SK-N-SH (cell line): ENCODE measurements around the gene NDUFV2. TPM values are rescaled to one million over a fixed set of nuclear protein-coding genes. Genes with fewer than 3 reads are reported as not detected.

Source experiments
- CTCF ChIA-PET: fragments of 300-600, 350-600 bp; formaldehyde crosslinking; extraction: SDS; loops from one replicate; lab custom pipeline; 2021; lab: Yijun Ruan, JAX
- POLR2A ChIA-PET: fragments of 350-600 bp; sonication (Branson Sonifier 250); formaldehyde crosslinking; extraction: SDS; loops from one replicate; lab custom pipeline; 2020; ENCODE audit warnings: antibody characterized with exemption, inconsistent platforms; lab: Yijun Ruan, JAX
- DNase-seq: peaks from one replicate; pipeline ENCODE4 v3.0.0; 2012
- H2AFZ ChIP-seq: fragments of 200-600 bp; sonication (generic); 2 replicates; pipeline ENCODE4 v1.8.1; 2016; ENCODE audit warnings: antibody characterized with exemption, mild to moderate bottlenecking, low read depth
- H3F3A ChIP-seq: fragments of 200-600 bp; sonication (generic); replicated peaks from 2 replicates; pipeline ENCODE3; 2016; ENCODE audit warnings: antibody characterized with exemption, mild to moderate bottlenecking; ENCODE audit not compliant: insufficient read depth
- H3K27ac ChIP-seq, 2 experiments: fragments of 200-500 bp in 1 of 2; fragments of 200-600 bp in 1 of 2; sonication (Bioruptor generic) in 1 of 2; sonication (generic), shearing (Covaris generic) in 1 of 2; 2 replicates each; pipeline versions ENCODE4 v1.5.1 to v1.6.1; 2014 to 2016; ENCODE audit warnings: low read depth in 2 of 2, inconsistent platforms in 1 of 2, low read length in 1 of 2, mild to moderate bottlenecking in 1 of 2, mixed read lengths in 1 of 2
- H3K27me3 ChIP-seq: fragments of 200-600 bp; sonication (generic), shearing (Covaris generic); 2 replicates; pipeline ENCODE4 v1.6.1; 2016; ENCODE audit warnings: mixed run types; ENCODE audit not compliant: insufficient read depth
- H3K36me3 ChIP-seq, 2 experiments: fragments of 200-500 bp in 1 of 2; fragments of 200-600 bp in 1 of 2; sonication (Bioruptor generic) in 1 of 2; sonication (generic) in 1 of 2; replicated peaks in 1 of 2; 2 replicates each; pipeline versions ENCODE3 to v1.5.1; 2014 to 2016; ENCODE audit warnings: low read length in 1 of 2, mild to moderate bottlenecking in 1 of 2; ENCODE audit not compliant: insufficient read depth in 2 of 2, control insufficient read depth in 1 of 2
- H3K4me1 ChIP-seq, 2 experiments: fragments of 200-500 bp in 1 of 2; fragments of 200-600 bp in 1 of 2; sonication (Bioruptor generic) in 1 of 2; sonication (generic), shearing (Covaris generic) in 1 of 2; 2 replicates each; pipeline versions ENCODE4 v1.5.1 to v1.6.1; 2014 to 2016; ENCODE audit warnings: low read depth in 1 of 2, low read length in 1 of 2, mixed run types in 1 of 2; ENCODE audit not compliant: insufficient read depth in 2 of 2, control insufficient read depth in 1 of 2
- H3K4me2 ChIP-seq: fragments of 200-600 bp; sonication (generic), shearing (Covaris generic); 2 replicates; pipeline ENCODE4 v1.6.1; 2017; ENCODE audit warnings: mixed run types
- H3K4me3 ChIP-seq, 2 experiments: fragments of 200-500 bp in 1 of 2; fragments of 200-600 bp in 1 of 2; sonication (Bioruptor generic) in 1 of 2; sonication (generic), shearing (Covaris generic) in 1 of 2; 2 replicates each; pipeline versions ENCODE4 v1.5.1 to v1.8.1; 2014 to 2016; ENCODE audit warnings: low read depth in 2 of 2, inconsistent platforms in 1 of 2, low read length in 1 of 2, mild to moderate bottlenecking in 1 of 2, mixed read lengths in 1 of 2, moderate library complexity in 1 of 2
- H3K79me2 ChIP-seq: fragments of 200-600 bp; sonication (generic); 2 replicates; pipeline ENCODE4 v1.8.1; 2017; ENCODE audit warnings: mild to moderate bottlenecking; ENCODE audit not compliant: insufficient read depth
- H3K9ac ChIP-seq: fragments of 200-600 bp; sonication (generic); 2 replicates; pipeline ENCODE4 v1.6.1; 2017; ENCODE audit warnings: mixed run types
- H3K9me2 ChIP-seq: fragments of 200-600 bp; sonication (generic); 2 replicates; pipeline ENCODE4 v1.6.1; 2017; ENCODE audit warnings: mixed run types
- H3K9me3 ChIP-seq: fragments of 200-600 bp; sonication (generic); 2 replicates; pipeline ENCODE4 v1.6.1; 2017; ENCODE audit warnings: mixed run types, mild to moderate bottlenecking, moderate library complexity
- H4K20me1 ChIP-seq: fragments of 200-600 bp; sonication (generic); 2 replicates; pipeline ENCODE4 v1.6.1; 2017; ENCODE audit warnings: mild to moderate bottlenecking, mixed run types; ENCODE audit not compliant: insufficient read depth
- CHD2 ChIP-seq: fragments of 150-350 bp; IDR thresholded peaks from 2 replicates; pipeline ENCODE4 v1.6.1; 2018; ENCODE audit warnings: low read length; ENCODE audit not compliant: partially characterized antibody
- ELF1 ChIP-seq: IDR thresholded peaks from 2 replicates; pipeline ENCODE4 v1.4.0; 2012
- EZH2phosphoT487 ChIP-seq: fragments of 200-600 bp; sonication (generic); IDR thresholded peaks from 2 replicates; pipeline ENCODE4 v1.6.1; 2017; ENCODE audit warnings: low read depth, mixed run types, mild to moderate bottlenecking, antibody characterized with exemption, moderate library complexity, borderline replicate concordance
- FOSL2 ChIP-seq: IDR thresholded peaks from 2 replicates; pipeline ENCODE4 v1.4.0; 2012; ENCODE audit warnings: low read depth, mild to moderate bottlenecking, moderate library complexity, borderline replicate concordance
- GATA2 ChIP-seq: sonication (generic); formaldehyde crosslinking; IDR thresholded peaks from 2 replicates; pipeline ENCODE4 v1.5.0; 2020; ENCODE audit warnings: mild to moderate bottlenecking, missing genetic modification reagents
- RAD21 ChIP-seq: IDR thresholded peaks from 2 replicates; pipeline ENCODE4 v1.6.1; 2012; ENCODE audit warnings: mild to moderate bottlenecking, low read length
- SIN3A ChIP-seq: IDR thresholded peaks from 2 replicates; pipeline ENCODE4 v1.6.1; 2012; ENCODE audit warnings: low read depth, mild to moderate bottlenecking, low read length, moderate library complexity, borderline replicate concordance
- SMC3 ChIP-seq: IDR thresholded peaks from 2 replicates; pipeline ENCODE4 v1.6.1; 2012; ENCODE audit warnings: low read depth, low read length, improper control_type of control experiment
- YY1 ChIP-seq: IDR thresholded peaks from 2 replicates; pipeline ENCODE4 v1.4.0; 2012; ENCODE audit warnings: low read depth, mild to moderate bottlenecking
- WGBS: methylation state at CpG from one replicate; pipeline ENCODE4 v1.1.6; 2017; ENCODE audit warnings: low lambda C conversion rate; 5-methylcytosine and 5-hydroxymethylcytosine counted together
- polyA plus RNA-seq, 3 experiments: library from polyadenylated mRNA; depleted of rRNA; stranded (reverse); fragments of >200 nt; gene quantifications; 2 replicates each; pipeline ENCODE4 v1.2.3, GENCODE V29; 2012
- TF ChIP-seq, protein P1 (sequence below): IDR thresholded peaks from 2 replicates; pipeline ENCODE4 v1.4.0; 2012; ENCODE audit warnings: low read depth, borderline replicate concordance
- TF ChIP-seq, protein P2 (sequence below): IDR thresholded peaks from 2 replicates; pipeline ENCODE4 v1.6.1; 2012; ENCODE audit warnings: mild to moderate bottlenecking, low read depth, low read length, moderate library complexity
- TF ChIP-seq, protein P3 (sequence below): fragments of 200-600 bp; sonication (generic); IDR thresholded peaks from 2 replicates; pipeline ENCODE4 v1.6.1; 2017; ENCODE audit warnings: antibody characterized with exemption, mild to moderate bottlenecking, moderate library complexity

NDUFV2 gene
- polyA plus RNA-seq, 1 of the 3 experiments (the other 2 are of a cell fraction) = 101 TPM

DNA sequence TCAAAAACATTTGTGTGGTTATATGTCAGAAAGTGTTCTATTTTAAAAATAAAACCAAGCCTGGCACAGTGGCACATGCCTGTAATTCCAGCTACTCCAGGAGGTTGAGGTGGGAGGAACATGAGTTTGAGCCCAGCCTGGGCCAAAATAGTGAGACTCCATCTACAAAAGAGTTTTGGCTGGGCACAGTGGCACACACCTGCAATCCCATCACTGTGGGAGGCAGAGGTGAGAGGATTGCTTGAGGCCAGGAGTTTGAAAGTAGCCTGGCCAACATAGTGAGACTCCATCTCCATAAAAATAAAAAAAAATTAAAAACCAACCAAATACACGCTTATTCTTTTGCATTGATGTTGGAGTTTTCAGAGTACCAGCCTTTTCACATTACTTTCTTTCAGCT lies 43.7 kb downstream of the NDUFV2 start:
- H2AFZ ChIP-seq = no peak overlapping the region
- peaks cover 82% of the 10 kb centered on the region for H4K20me1 ChIP-seq
- no peak overlapping the region for H3K4me2 ChIP-seq
- peaks cover 99% of the 10 kb centered on the region for H3K79me2 ChIP-seq
- no peaks in the 10 kb centered on the region for H3F3A ChIP-seq
- H3K4me1 ChIP-seq = peaks cover 0 to 21% of the 10 kb centered on the region in 2 experiments; a peak in 2 of 4 replicates
- H3K27me3 ChIP-seq = no peaks in the 10 kb centered on the region
- TF ChIP-seq GATA2 (CRISPR knock-in tag) = no peak
- TF ChIP-seq SIN3A = no peak
- no peak for TF ChIP-seq EZH2phosphoT487
- TF ChIP-seq, protein P1, sequence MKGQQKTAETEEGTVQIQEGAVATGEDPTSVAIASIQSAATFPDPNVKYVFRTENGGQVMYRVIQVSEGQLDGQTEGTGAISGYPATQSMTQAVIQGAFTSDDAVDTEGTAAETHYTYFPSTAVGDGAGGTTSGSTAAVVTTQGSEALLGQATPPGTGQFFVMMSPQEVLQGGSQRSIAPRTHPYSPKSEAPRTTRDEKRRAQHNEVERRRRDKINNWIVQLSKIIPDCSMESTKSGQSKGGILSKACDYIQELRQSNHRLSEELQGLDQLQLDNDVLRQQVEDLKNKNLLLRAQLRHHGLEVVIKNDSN = no peak
- TF ChIP-seq, all 33 proteins: peak for 0
- Histone ChIP-seq H3K9me2 (no peaks in the 10 kb centered on the region), H3K27ac (no peak overlapping the region), H3K4me3 (no peak overlapping the region), H3K9me3 (no peaks in the 10 kb centered on the region), H3K36me3 (peaks cover 0 to 3% of the 10 kb centered on the region in 2 experiments), H3K9ac (no peak overlapping the region)
- DNase-seq = no peak
- POLR2A ChIA-PET = no interaction called here
- WGBS = 94% methylated on average over 1 of the region's 1 CpG
- CTCF ChIA-PET = interaction anchor here (1.6 to 2.0 kb wide), 3 partner anchors 10 to 158 kb away, joined by 3 to 15 read pairs (median 12); no protein-coding TSS in a partner anchor

DNA sequence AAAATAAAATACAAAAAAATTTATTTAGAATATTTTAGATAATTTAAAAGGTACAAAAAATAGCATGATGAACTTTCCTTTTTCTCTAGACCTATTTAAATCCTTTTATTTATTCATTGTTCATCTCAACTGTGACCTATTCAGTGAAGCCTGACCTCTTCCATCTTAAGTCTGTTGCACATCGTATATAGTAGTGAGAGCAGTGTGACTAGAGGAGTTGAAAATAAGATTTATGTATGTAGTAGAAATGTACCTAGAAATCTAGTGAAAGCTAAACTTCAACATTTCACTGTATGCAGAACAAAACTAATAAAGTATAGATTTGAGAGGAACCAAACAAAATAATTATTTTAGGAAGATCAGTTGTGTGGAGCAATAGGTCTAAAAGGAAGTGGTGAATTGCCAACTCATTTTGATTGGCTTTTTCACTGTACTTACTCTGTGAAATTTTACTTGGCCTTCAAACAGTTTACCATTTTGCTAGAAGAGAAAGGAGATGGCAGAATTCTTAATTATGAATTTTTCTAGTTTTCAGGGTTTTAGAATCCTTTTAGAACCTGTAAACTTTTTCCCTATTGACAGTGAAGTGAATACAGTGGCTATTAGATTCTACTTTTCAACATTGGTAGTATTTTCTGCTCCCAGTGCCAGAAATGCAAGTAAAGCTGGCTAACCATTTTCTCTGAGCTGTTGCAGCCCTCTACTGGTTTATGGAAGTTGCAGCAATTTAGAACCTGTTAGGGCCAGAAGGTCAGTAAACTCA lies 45.1 kb downstream of the NDUFV2 start:
- H3K9me3 ChIP-seq = no peaks in the 10 kb centered on the region
- peaks cover 99% of the 10 kb centered on the region for H3K79me2 ChIP-seq
- H3K36me3 ChIP-seq = peaks cover 0 to 3% of the 10 kb centered on the region in 2 experiments
- peaks cover 82% of the 10 kb centered on the region for H4K20me1 ChIP-seq
- H3K27me3 ChIP-seq = no peaks in the 10 kb centered on the region
- H3K4me3 ChIP-seq = no peak overlapping the region
- no peaks in the 10 kb centered on the region for H3F3A ChIP-seq
- peak overlapping the region; percentile 30 for H3K4me2 ChIP-seq
- H2AFZ ChIP-seq = no peak overlapping the region
- WGBS = 68% methylated on average over 1 of the region's 1 CpG
- no peaks in the 10 kb centered on the region for H3K9me2 ChIP-seq
- POLR2A ChIA-PET = no interaction called here
- no peak overlapping the region; the same call in 1 of the 2 replicates for H3K9ac ChIP-seq
- H3K27ac ChIP-seq = peak overlapping the region in 1 of 2 experiments; percentile 32
- TF ChIP-seq SMC3 (peak; percentile 67), ELF1 (no peak), CHD2 (peak; percentile 12), RAD21 (peak; percentile 88), FOSL2 (no peak), YY1 (no peak), EZH2phosphoT487 (no peak)
- TF ChIP-seq, protein P2, sequence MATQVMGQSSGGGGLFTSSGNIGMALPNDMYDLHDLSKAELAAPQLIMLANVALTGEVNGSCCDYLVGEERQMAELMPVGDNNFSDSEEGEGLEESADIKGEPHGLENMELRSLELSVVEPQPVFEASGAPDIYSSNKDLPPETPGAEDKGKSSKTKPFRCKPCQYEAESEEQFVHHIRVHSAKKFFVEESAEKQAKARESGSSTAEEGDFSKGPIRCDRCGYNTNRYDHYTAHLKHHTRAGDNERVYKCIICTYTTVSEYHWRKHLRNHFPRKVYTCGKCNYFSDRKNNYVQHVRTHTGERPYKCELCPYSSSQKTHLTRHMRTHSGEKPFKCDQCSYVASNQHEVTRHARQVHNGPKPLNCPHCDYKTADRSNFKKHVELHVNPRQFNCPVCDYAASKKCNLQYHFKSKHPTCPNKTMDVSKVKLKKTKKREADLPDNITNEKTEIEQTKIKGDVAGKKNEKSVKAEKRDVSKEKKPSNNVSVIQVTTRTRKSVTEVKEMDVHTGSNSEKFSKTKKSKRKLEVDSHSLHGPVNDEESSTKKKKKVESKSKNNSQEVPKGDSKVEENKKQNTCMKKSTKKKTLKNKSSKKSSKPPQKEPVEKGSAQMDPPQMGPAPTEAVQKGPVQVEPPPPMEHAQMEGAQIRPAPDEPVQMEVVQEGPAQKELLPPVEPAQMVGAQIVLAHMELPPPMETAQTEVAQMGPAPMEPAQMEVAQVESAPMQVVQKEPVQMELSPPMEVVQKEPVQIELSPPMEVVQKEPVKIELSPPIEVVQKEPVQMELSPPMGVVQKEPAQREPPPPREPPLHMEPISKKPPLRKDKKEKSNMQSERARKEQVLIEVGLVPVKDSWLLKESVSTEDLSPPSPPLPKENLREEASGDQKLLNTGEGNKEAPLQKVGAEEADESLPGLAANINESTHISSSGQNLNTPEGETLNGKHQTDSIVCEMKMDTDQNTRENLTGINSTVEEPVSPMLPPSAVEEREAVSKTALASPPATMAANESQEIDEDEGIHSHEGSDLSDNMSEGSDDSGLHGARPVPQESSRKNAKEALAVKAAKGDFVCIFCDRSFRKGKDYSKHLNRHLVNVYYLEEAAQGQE = no peak
- TF ChIP-seq, protein P3, sequence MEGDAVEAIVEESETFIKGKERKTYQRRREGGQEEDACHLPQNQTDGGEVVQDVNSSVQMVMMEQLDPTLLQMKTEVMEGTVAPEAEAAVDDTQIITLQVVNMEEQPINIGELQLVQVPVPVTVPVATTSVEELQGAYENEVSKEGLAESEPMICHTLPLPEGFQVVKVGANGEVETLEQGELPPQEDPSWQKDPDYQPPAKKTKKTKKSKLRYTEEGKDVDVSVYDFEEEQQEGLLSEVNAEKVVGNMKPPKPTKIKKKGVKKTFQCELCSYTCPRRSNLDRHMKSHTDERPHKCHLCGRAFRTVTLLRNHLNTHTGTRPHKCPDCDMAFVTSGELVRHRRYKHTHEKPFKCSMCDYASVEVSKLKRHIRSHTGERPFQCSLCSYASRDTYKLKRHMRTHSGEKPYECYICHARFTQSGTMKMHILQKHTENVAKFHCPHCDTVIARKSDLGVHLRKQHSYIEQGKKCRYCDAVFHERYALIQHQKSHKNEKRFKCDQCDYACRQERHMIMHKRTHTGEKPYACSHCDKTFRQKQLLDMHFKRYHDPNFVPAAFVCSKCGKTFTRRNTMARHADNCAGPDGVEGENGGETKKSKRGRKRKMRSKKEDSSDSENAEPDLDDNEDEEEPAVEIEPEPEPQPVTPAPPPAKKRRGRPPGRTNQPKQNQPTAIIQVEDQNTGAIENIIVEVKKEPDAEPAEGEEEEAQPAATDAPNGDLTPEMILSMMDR = peak; percentile 84
- peak; percentile 50 for DNase-seq
- peaks cover 0 to 14% of the 10 kb centered on the region in 2 experiments; a peak in 2 of 4 replicates for H3K4me1 ChIP-seq
- CTCF ChIA-PET = interaction anchor here (0.5 to 2.0 kb wide), 17 partner anchors 8 to 369 kb away, joined by 3 to 15 read pairs (median 3); partner anchors contain the start of gene ANKRD12
